NCI-H69 (cell line): ENCODE measurements around the gene FOXG1.

ENCODE experiments used
- DNase-seq: peaks from one replicate; lab custom pipeline; 2025; lab: John Stamatoyannopoulos, UW

Gene FOXG1

GRCh38 chr14:28761438-28762291 lies 4.9 kb upstream of the FOXG1 start:
- DNase-seq, result peak; percentile 90

DNA sequence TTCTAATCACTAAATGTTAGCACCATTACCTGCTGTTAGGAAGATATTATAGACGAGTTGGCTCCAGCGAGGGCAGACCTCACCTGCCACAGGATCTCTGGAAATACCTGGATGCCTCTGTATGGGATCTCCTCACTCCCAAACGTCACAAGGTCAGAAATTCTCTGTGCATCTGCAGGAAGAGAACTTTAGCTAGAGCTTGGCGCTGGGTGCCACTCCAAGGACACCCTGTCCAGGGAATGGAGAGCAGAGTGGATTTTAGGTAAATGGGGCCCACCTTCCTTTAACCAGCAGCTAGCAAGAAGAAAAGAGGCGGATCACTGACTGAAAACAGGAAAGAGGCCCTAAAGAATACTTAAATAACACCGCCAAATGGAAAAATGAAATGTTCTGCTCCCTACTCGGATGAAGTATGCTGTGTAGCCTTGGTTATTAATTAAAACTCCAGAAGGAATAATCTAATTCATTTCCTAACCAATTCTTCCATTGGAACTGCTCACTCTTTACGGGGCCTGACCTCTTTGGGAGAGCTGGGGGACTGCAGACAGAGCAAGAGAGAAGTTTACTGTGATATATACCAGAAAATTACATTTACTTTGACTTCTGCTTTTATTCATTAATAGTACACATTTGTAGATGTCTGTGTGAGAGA lies 4.2 kb upstream of the FOXG1 start:
- no peak for DNase-seq

DNA sequence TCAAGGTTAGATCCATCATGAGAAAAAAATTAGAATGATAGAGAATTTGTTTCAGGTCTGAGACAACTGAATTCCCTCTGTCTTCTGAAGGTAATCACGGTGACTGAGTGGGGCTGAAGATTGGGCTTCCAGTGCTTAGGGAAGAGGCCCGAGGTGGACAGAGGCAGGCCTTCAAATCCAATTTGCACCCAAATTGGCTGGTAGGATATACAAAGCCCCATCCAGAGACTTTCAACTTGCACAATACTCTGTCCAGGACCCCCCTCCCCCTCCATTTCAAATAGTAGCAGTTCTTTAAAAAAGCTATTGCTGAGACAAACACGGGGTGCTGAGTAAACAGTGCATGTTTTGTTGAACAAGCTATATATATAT lies 3.6 kb upstream of the FOXG1 start:
- no peak for DNase-seq

DNA sequence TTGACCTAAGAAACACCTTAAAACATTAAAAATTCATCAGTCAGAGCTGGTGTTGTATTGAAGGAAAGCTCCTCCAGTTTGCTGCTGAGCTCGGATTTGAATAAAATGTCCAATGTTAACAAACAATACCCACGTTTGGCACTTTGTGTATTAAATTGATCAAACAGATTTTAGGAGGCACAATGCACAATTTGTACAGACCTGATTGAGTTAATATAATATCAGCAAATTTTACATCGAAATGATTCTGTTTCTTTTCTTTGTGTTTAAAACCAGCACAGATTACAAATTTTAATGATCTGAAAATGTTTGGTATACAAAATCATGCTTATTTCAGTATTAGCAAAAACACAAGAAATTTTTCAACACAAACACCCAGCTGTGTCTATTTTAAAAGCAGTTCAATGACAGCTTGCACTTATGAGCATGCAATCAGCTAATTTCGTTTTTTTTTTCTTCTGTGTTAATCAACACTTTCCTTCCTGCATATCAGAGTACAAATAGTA lies 2.8 kb upstream of the FOXG1 start:
- no peak for DNase-seq

- DNase-seq, result peak; percentile 97
These were observed 2.1 kb upstream of the FOXG1 start for GRCh38 chr14:28764257-28765160.

DNA sequence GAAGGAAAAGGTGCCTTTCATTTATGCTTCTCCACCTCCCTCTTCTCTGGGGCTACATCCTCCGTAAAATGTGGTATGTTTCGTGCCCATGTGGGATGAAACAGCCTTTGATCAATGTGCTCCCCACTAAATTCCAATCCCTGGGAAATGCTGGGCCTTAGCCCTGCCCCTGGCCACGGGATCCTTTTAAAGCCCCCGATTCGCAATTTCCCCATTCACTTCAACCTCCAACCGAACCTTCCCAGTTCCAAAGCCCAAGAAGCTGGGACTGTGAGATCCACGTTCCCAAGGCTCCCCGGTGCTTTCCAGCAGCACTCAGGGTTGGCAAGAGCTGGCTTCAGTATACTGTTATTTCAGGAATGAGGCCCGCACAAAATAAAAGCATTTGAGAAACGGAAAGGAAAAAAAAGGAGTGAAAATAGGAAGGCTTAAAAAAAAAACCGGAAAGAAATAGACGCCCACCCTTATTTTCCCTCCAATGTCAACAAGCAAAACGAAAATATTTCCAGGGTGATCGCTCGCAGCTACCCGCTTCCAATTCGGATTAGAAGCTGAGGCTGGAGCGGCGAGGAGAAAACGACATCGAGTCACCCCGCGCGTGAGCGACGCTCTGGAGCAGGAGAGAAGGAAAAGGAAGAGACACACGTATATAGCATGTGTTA lies 1.3 kb upstream of the FOXG1 start:
- DNase-seq, result no peak

GRCh38 chr14:28765831-28766468 lies 637 bp upstream of the FOXG1 start:
- peak; percentile 91 for DNase-seq

DNA sequence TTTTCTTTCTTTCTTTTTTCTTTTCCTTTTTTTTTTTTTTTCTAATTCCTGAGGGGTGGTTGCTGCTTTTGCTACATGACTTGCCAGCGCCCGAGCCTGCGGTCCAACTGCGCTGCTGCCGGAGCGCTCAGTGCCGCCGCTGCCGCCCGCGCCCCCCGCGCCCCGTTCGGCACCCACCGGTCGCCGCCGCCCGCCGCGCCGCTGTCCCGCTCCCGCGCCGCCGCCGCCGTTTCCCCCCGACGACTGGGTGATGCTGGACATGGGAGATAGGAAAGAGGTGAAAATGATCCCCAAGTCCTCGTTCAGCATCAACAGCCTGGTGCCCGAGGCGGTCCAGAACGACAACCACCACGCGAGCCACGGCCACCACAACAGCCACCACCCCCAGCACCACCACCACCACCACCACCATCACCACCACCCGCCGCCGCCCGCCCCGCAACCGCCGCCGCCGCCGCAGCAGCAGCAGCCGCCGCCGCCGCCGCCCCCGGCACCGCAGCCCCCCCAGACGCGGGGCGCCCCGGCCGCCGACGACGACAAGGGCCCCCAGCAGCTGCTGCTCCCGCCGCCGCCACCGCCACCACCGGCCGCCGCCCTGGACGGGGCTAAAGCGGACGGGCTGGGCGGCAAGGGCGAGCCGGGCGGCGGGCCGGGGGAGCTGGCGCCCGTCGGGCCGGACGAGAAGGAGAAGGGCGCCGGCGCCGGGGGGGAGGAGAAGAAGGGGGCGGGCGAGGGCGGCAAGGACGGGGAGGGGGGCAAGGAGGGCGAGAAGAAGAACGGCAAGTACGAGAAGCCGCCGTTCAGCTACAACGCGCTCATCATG lies 654 bp downstream of the FOXG1 start:
- no peak for DNase-seq

DNA sequence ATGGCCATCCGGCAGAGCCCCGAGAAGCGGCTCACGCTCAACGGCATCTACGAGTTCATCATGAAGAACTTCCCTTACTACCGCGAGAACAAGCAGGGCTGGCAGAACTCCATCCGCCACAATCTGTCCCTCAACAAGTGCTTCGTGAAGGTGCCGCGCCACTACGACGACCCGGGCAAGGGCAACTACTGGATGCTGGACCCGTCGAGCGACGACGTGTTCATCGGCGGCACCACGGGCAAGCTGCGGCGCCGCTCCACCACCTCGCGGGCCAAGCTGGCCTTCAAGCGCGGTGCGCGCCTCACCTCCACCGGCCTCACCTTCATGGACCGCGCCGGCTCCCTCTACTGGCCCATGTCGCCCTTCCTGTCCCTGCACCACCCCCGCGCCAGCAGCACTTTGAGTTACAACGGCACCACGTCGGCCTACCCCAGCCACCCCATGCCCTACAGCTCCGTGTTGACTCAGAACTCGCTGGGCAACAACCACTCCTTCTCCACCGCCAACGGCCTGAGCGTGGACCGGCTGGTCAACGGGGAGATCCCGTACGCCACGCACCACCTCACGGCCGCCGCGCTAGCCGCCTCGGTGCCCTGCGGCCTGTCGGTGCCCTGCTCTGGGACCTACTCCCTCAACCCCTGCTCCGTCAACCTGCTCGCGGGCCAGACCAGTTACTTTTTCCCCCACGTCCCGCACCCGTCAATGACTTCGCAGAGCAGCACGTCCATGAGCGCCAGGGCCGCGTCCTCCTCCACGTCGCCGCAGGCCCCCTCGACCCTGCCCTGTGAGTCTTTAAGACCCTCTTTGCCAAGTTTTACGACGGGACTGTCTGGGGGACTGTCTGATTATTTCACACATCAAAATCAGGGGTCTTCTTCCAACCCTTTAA lies 1.5 kb downstream of the FOXG1 start:
- no peak for DNase-seq

DNA sequence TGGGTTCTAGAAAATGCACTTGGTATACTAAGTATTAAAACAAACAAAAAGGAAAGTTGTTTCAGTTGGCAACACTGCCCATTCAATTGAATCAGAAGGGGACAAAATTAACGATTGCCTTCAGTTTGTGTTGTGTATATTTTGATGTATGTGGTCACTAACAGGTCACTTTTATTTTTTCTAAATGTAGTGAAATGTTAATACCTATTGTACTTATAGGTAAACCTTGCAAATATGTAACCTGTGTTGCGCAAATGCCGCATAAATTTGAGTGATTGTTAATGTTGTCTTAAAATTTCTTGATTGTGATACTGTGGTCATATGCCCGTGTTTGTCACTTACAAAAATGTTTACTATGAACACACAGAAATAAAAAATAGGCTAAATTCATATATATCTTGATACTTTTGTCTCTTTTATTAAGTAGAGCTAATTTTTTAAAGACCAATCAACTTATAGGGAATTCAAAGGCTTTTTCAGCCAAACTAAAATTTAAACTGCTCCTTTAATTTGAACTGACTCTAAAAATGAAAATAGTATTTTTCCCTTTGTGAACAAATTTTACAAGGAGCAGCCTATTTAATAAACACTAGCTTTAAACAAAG lies 2.8 kb downstream of the FOXG1 start:
- DNase-seq, result no peak

DNA sequence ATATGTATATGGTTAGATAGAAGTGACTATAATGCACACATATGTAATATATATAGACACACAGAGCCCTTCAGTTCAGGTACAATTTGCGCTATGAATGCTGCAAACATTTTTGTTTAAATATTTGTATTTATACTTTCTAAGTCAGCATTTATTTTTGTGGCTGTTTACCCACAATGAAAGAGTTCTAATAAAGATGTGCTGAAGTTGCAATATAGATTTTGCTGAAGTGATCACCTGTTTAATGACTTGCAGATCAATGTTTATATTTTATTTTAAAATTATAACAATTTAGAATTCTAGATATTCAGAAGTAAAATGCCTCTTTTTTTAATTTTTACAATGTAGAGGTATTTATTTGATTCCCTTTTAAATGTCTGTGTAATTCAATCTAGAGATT lies 3.5 kb downstream of the FOXG1 start:
- DNase-seq, result no peak

DNA sequence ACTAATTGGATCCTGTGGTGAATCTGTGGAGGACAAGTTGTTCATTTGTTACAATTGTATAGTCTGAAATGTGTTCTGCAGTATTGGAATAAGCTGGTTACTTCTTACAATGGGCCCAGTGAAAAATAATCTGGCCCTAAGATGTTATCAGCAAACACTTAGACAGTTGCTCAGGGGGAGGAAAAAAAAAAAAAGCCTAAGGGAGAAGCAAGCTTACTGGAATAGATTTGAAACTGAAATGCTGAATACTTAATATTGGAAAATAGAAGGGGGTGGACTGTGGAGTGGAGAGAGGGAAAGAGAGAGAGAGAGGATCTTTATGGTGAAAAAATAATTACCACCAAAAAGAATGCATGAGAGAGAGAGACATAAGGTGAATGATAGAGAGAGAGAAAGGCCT lies 4.0 kb downstream of the FOXG1 start:
- DNase-seq, result no peak

- DNase-seq, result no peak
These were observed 4.6 kb downstream of the FOXG1 start for GRCh38 chr14:28771168-28771567.

DNA sequence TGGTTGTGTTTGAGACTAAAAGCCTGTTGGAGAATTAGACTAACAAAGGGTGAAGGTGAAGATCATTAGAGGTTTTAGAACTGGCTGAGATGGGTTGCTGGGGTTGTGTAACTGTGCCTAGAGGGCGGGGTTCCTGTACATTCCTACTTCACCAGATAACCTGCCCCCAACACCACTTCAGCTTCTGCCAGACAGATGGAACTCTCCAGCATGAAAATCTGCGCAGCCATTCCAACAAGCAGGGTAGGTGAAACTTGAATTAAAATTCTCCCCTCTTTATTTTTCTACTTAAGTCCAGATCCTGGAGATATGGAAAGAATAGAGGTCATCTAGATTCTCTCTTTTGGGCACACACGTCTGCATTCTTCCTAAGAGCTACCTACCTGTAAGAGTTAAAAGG lies 6.0 kb downstream of the FOXG1 start:
- DNase-seq, result peak; percentile 91

- DNase-seq, result no peak
These were observed 6.6 kb downstream of the FOXG1 start for GRCh38 chr14:28773176-28773575.

GRCh38 chr14:28773861-28774691 lies 7.5 kb downstream of the FOXG1 start:
- DNase-seq, result peak; percentile 91

DNA sequence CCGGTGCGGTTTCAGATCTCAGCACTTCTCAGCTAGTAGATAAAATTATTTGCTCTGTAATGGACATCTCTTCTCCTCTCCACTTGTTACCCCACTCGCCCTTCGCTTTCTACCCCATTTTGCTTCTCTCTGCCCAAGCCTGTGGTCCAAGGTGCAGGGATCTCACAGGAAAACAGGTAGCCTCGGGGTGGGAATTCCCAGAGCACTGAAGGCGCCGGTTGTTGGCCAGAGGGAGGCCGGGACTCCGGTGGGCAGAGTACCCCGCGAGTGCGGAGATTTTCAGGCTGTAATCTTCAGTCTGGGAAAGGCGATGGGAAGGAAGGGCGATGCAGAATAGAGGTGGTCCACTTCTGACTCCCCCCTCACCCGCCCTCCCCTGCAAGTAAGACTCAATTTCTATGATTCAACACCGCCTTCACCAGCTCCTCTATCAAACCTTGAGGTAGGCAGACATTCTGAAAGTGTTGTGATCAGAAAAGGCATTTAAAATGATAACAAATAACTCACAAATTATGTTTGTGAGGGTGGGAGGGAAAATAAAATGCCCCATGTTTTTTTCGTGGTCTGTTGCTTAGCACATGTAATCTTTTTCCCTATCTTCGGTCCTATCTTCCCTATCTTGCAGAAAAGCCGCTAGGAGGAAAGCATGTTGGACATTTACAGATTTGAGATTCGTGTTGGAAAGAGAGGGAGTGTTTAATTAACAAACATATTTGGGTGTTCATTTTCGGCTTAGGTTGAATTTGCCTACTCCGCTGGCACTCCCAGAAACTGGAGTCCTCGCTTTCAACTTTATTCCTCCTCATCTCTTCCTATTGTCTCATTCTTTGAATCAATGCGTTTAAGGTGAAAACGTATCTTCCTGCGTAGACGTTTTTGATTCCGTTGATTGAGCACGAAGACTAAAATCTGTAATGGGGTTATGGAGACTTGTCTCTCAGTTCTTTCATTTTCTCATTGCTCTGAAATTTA lies 8.5 kb downstream of the FOXG1 start:
- DNase-seq, result no peak
